GM12891 (cell line): ENCODE data around the gene PCDH9.

Experiments used
- DNase-seq: peaks from one replicate; pipeline ENCODE4 v3.0.0; 2011; ENCODE audit warnings: low spot score; ENCODE audit not compliant: insufficient read length
- FAIRE-seq: peaks from 2 replicates; lab custom pipeline; 2011; peaks lifted over from hg19 to GRCh38; lab: Jason Lieb, UNC
- PAX5 ChIP-seq: IDR thresholded peaks from 2 replicates; pipeline ENCODE4 v1.6.1; 2011; ENCODE audit warnings: low read length, moderate library complexity, mild to moderate bottlenecking; ENCODE audit not compliant: insufficient read depth, severe bottlenecking
- POLR2A ChIP-seq: IDR thresholded peaks from 2 replicates; pipeline ENCODE4 v1.6.1; 2011; ENCODE audit warnings: low read depth, low read length, control low read depth
- POLR2AphosphoS5 ChIP-seq: IDR thresholded peaks from 2 replicates; pipeline ENCODE4 v1.6.1; 2011; ENCODE audit warnings: low read depth, low read length, control low read depth
- POU2F2 ChIP-seq: IDR thresholded peaks from 2 replicates; pipeline ENCODE4 v1.6.1; 2011; ENCODE audit warnings: low read depth, mild to moderate bottlenecking, control low read depth, low read length, moderate library complexity
- SPI1 ChIP-seq: IDR thresholded peaks from 2 replicates; pipeline ENCODE4 v1.6.1; 2011; ENCODE audit warnings: low read depth, low read length, control low read depth
- TAF1 ChIP-seq: IDR thresholded peaks from 2 replicates; pipeline ENCODE4 v1.6.1; 2011; ENCODE audit warnings: low read depth, low read length, control low read depth

PCDH9 gene

DNA sequence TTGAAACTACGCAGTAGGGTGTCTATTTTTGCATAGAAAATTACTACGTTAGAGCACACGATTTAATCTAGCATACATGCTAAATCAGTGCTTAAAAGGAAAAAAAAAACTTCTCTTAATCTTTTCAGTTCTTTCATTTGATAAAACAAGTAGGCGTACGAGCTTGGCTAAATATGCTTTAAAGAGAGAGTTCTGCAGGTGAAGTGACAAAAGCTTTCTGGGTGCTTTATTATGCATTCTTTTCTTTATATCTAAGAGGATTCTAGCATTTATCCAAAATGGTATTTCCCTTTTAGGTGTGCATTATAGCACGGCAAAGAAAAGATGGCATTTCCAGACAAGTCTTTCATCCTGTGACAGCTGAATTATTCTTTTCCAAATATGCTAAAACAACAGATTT, 281.2 kb downstream of the PCDH9 start:
- TF ChIP-seq POLR2A: no peak
- TF ChIP-seq TAF1: no peak
- no peak for TF ChIP-seq POLR2AphosphoS5
- no peak for TF ChIP-seq PAX5
- TF ChIP-seq SPI1: no peak
- no peak for TF ChIP-seq POU2F2
- DNase-seq (no peak), FAIRE-seq (no peak)

DNA sequence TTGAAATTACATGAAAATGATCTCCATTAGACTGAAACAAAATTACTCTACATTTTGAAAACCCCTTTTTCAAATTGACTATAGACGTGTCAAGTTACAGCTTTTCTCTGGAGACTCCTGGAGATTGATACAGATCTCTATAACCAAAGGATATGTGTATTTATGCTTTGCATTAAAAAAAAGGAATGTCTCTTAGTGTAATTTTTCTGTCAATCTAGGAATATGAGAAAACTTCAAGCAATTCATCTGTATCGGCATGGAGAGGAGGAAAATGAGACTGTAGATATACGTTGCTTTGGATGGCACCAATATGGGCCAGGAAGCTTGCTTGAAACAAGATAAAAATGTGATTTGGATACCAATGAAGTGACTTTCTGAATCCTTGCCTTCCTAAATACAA, 286.6 kb downstream of the PCDH9 start:
- no peak for FAIRE-seq
- TF ChIP-seq SPI1: no peak
- TF ChIP-seq POLR2AphosphoS5: no peak
- no peak for TF ChIP-seq POU2F2
- TF ChIP-seq POLR2A: no peak
- TF ChIP-seq PAX5: no peak
- TF ChIP-seq TAF1: no peak

DNA sequence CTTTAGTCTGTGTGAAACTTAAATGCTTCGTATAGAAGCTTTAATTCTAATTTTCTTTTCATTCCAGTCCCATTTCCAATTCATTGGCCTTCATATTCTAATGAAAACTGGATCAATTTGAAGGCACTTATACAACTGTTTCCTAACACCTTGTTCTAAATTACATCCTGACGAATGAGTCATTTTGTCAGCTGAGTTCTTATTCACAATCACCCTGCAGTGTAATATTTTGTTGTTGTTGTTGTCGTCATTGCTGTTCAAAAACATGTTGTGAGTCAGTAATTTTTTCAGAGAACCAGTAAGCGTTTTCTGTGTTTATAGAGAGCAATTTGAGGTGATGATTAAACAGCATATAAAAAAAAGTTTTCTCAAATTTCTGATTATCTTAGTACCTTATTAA, 290.0 kb downstream of the PCDH9 start:
- TF ChIP-seq SPI1 (no peak), POLR2A (no peak), POU2F2 (no peak), PAX5 (no peak), TAF1 (no peak), POLR2AphosphoS5 (no peak)
- DNase-seq: no peak
- FAIRE-seq: no peak

More for the DNA sequence above, 286.6 kb downstream of the PCDH9 start:
- DNase-seq: no peak

DNA sequence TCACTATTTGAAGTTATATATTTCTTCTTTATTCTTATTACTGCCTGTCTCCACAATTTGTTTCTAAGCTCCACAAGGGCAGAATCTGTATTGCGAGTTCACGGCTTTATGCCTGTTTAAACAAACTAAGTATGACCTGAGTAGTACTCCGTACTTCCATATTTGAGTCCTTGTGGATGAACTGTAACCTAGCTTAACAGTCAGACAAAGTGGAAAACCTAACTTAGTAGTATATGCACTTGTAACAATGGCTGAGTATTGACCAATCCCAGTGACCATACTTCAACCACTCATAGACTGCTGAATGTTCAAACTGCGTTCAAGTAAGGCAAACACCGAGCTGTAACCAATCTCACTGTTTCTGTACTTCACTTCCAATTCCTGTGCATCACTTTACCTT, 292.7 kb downstream of the PCDH9 start:
- TF ChIP-seq SPI1 (no peak), POLR2A (no peak), TAF1 (no peak), POLR2AphosphoS5 (no peak), POU2F2 (no peak), PAX5 (no peak)
- DNase-seq (no peak), FAIRE-seq (no peak)

DNA sequence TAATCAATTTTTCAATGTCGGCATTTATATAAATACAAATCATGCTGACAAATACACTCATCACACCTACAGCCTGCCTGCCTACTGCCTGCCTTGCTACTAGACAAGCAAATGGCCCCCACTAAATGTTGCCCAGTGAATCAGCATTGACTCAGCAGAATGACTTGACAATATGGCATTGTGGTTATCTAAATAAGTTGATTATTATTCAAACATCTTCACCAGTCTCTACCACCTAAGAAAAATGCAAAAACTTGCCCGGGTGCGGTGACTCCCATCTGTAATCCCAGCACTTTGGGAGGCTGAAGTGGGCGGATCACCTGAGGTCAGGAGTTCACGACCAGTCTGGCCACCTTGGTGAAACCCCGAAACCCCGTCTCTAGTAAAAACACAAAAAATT, 296.1 kb downstream of the PCDH9 start:
- TF ChIP-seq POLR2AphosphoS5 (no peak), POU2F2 (no peak), TAF1 (no peak), SPI1 (no peak), POLR2A (no peak), PAX5 (no peak)
- FAIRE-seq: no peak
- DNase-seq: no peak

DNA sequence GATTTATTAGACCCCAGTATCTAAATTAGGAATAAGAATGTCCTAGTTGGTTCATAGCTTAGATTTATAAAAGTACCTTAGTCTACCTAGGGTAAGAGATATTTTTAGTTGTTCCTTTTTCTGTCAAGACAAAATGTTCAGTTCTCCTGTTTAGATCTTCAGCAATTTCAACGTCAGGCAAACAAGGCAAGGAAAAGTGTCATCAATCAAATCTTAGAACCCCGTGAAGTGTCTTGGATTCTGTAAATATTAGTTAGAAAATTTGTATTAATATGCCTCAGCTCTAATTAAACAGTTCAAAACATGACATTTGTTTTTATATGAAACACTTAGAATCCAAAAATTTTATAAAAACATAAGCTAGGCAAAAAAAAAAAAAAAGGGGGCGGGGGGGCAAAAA, 296.6 kb downstream of the PCDH9 start:
- FAIRE-seq (no peak), DNase-seq (no peak)
- TF ChIP-seq TAF1 (no peak), POLR2AphosphoS5 (no peak), SPI1 (no peak), POLR2A (no peak), POU2F2 (no peak), PAX5 (no peak)

DNA sequence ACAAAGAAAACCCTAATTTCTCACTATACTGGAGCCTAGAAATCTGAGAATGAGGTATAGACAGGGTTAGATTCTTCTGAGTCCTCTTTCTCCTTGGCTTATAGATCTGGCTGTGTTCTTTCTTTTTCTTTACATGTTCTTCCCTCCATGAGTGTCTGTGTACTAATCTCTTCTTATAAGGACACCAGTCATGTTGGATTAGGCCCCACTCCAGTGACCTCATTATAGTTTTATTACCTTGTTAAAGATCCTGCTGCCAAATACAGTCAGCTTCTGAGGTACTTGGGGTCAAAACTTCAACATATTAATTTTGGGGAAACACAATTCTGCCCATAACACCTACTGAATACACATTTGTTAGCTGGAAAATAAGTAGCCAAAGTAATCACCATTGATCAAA, 302.6 kb downstream of the PCDH9 start:
- no peak for TF ChIP-seq POLR2A
- no peak for TF ChIP-seq SPI1
- TF ChIP-seq POU2F2: no peak
- TF ChIP-seq PAX5: no peak
- TF ChIP-seq POLR2AphosphoS5: no peak
- TF ChIP-seq TAF1: no peak
- FAIRE-seq (no peak), DNase-seq (no peak)

DNA sequence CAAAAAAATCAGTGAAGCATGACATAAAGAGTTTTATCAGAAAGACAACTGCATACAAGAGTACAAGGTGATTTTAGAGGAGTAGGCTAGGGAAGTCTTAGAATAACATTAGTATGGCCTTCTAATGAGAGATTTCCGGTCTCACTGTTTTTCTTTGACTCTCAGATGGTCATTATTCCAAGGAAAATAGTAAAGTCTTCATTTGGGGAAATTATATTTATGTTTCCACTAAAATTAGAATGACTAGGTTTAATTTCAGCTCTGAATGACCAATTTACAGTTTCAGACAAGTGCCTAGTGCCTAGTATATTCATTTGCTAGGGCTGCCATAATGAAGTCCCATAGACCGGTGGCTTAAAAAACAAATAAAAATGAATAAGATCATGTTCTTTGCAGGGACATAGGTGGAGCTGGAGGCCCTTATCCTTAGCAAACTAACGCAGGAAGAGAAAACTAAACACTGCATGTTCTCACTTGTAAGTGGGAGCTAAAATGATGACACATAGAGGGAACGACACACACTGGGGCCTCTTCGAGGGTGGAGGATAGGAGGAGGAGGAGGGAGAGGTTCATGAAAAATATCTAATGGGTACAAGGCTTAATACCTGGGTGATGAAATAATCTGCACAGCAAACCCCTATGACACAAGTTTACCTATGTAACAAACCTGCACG, 303.1 kb downstream of the PCDH9 start:
- FAIRE-seq (no peak), DNase-seq (no peak)
- TF ChIP-seq PAX5 (no peak), TAF1 (no peak), POLR2A (no peak), SPI1 (no peak), POU2F2 (no peak), POLR2AphosphoS5 (no peak)

DNA sequence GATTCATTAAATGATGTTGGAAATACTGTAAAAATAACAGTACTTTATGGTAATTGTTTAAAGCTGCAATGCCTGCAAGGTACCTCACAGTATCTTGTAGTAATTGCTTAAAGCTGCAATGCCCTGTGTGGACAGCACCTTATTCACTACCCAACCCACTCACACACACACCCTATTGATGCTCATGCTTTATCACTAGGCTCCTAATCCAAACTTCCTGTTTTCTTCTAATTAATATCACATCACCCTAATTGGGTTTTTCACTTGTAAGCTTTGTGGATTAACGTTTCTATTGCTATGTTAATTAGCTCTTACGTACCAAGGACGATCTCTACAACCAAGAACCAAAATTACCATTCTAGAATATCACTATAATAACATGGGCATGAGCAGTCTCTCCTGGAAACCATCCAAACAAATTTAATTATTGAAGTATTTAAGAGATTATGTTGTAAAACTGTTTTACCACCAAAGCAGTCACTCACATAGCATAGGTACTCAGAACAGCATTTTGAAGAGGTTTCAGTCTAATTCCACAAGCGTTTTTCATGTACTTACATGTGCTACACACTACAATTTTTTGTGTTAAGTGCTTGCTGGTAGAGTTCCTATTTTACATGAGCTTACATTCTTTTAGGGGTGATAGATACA, 303.8 kb downstream of the PCDH9 start:
- no peak for TF ChIP-seq PAX5
- TF ChIP-seq TAF1: no peak
- TF ChIP-seq POU2F2: no peak
- no peak for TF ChIP-seq POLR2A
- no peak for TF ChIP-seq POLR2AphosphoS5
- no peak for TF ChIP-seq SPI1
- no peak for FAIRE-seq
- no peak for DNase-seq
